ENCODE results near the gene DCAF15.

DNA sequence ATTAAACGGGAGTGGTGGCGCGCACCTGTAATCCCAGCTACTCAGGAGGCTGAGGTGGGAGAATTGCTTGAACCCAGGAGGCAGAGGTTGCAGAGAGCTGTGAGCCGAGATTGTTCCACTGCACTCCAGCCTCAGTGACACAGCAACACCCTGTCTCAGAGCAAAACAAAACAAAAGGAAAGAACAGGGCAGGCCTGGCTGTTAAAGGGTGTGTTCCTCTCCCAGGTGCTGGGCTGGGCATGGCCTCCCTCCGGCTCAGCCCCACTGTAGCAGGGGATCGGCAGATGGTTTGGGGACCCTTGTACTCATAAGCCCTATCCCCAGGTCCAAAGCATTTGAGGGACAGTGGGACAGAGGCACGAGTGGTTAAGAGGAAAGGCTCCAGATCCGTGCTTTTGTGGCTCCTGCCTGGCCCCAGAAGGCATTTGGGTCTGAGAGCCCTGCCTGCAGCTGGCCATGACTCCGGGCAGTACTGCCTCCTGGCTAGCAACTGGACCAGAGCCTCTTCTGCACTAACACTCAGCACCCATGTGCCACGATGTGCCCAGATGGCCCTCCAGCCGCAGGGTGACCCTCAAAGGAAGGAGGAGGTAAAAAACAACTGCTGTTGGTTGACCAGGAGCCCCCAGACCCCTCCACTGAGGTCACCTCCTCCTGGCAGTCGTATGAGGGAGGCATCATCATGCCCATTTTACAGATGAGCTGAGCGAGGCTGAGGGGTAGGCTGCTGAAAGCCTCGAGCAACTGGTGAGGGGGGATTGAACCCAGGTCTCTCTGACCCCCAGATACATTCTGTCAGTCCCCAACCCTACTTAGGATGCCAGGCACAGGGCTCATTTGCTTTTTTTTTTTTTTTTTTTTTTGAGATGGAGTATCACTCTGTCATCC is 43.8 kb downstream of the DCAF15 start:
- TF ChIP-seq POLR2AphosphoS5 (IDR thresholded peaks at IDR 0.05; ENCODE audit: low read depth, low read length) (no peak), POLR2A (IDR thresholded peaks at IDR 0.05; ENCODE audit: low read depth, low read length) (no peak), TAF1 (IDR thresholded peaks at IDR 0.05; ENCODE audit: borderline replicate concordance, low read depth, low read length) (no peak)
